ENCODE results near the gene WFIKKN2. TPM values are rescaled to one million over a fixed set of nuclear protein-coding genes. Genes with fewer than 3 reads are reported as not detected.
A peak's percentile ranks its signal among the peaks of the same experiment; 100 is the strongest.
"Not testable (repeated sequence)": the region's sequence is repeated elsewhere in the genome, so short reads cannot be mapped to it uniquely, and the experiment has no call there.

WFIKKN2 gene
- total RNA-seq, 1 donor from 2014 or later, result 0.69 TPM

DNA sequence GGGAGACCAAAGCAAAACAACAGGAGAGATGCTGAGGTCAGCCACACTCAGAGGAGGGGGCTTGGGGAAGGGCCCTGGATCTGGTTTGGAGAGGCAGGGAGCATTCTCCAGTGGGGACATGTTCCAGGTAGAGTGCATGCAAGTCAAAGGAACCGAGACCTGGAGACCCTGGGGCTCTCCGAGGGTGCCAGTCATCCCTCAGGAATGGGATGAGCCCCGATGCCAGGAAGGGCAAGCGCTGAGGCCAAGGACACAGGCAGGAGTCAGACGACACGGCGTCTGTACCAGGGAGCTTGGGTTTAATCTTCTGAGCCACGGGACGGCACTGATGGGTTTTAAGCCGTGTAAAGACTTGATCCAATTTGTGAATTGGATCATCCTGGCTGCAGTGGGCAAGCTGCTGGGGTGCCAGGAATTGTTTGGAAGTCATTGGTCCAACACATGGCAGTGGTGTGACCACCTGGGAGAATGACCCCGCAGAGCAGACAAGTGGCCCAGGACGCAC is 35.1 kb upstream of the WFIKKN2 start:
- H3K9me3 ChIP-seq, result no peaks in the 10 kb centered on the region
- no peak overlapping the region for H3K4me3 ChIP-seq
- no peak for TF ChIP-seq CTCF (IDR thresholded peaks at IDR 0.05)
- DNase-seq (no peak), ATAC-seq (no peak)
- H3K27ac ChIP-seq, result no peak overlapping the region
- H3K4me1 ChIP-seq, result no peaks in the 10 kb centered on the region
- no peaks in the 10 kb centered on the region for H3K36me3 ChIP-seq
- no peaks in the 10 kb centered on the region for H3K27me3 ChIP-seq
- intact Hi-C loops (cut with DNase I), result no loop called here

- Histone ChIP-seq H3K27ac (no peak overlapping the region), H3K27me3 (no peaks in the 10 kb centered on the region), H3K4me1 (no peaks in the 10 kb centered on the region), H3K4me3 (no peak overlapping the region), H3K9me3 (no peaks in the 10 kb centered on the region), H3K36me3 (no peaks in the 10 kb centered on the region)
- DNase-seq (no peak), ATAC-seq (no peak)
- TF ChIP-seq CTCF (IDR thresholded peaks at IDR 0.05), result no peak
- intact Hi-C loops (cut with DNase I), result no loop called here
Observed at GRCh38 chr17:50802609-50803571, 32.5 kb upstream of the WFIKKN2 start.

DNA sequence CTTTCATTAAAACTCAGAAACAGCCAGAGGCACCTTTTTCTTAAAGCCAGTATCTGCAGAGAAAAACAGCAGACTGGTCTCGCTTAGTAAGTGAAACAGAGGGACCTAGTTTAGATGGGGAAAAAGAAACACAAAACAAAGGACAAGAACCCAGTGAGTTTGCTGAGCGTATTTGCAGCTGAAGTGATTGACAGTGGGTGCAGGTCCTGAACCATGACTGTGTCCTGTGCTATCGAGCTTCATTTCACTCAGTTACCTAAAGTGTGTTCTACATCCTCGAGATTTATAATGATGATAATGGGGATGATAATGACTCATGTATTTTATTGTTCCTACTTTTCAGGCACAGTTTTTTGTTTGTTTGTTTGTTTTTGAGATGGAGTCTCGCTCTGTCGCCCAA is 31.7 kb upstream of the WFIKKN2 start:
- DNase-seq (no peak), ATAC-seq (no peak)
- Histone ChIP-seq H3K4me3 (no peak overlapping the region), H3K4me1 (no peaks in the 10 kb centered on the region), H3K27me3 (no peaks in the 10 kb centered on the region), H3K9me3 (no peaks in the 10 kb centered on the region), H3K36me3 (no peaks in the 10 kb centered on the region), H3K27ac (no peak overlapping the region)
- intact Hi-C loops (cut with DNase I), result no loop called here
- no peak for TF ChIP-seq CTCF (IDR thresholded peaks at IDR 0.05)

DNA sequence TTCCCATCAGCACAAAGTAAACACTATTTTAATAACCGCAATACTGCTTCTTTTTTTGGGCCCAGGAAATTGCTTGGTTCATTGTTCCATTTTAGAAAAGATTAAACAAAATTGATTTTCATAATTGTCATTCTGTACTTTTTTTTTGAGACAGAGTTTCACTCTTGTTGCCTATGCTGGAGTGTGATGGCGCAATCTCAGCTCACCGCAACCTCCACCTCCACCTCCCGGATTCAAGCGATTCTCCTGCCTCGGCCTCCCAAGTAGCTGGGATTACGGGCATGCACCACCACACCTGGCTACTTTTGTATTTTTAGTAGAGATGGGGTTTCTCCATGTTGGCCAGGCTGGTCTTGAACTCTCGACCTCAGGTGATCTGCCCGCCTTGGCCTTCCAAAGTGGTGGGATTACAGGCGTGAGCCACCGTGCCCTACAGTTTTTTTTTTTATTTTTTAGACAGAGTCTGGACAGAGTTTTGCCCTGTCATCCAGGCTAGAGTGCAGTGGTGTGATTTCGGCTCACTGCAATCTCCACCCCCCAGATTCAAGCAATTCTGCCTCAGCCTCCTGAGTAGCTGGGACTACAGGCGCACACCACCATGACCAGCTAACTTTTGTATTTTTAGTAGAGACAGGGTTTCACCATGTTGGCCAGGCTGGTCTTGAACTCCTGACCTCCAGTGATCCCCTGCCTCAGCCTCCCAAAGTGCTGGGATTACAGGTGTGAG is 30.5 kb upstream of the WFIKKN2 start:
- H3K27me3 ChIP-seq; intact Hi-C loops (cut with DNase I); H3K4me3 ChIP-seq; ATAC-seq; H3K36me3 ChIP-seq; H3K4me1 ChIP-seq; H3K27ac ChIP-seq; H3K9me3 ChIP-seq; DNase-seq: not testable (repeated sequence)

GRCh38 chr17:50805486-50805885 is 29.9 kb upstream of the WFIKKN2 start:
- no peak for ATAC-seq
- intact Hi-C loops (cut with DNase I), result no loop called here
- no peak for TF ChIP-seq CTCF (IDR thresholded peaks at IDR 0.05)

DNA sequence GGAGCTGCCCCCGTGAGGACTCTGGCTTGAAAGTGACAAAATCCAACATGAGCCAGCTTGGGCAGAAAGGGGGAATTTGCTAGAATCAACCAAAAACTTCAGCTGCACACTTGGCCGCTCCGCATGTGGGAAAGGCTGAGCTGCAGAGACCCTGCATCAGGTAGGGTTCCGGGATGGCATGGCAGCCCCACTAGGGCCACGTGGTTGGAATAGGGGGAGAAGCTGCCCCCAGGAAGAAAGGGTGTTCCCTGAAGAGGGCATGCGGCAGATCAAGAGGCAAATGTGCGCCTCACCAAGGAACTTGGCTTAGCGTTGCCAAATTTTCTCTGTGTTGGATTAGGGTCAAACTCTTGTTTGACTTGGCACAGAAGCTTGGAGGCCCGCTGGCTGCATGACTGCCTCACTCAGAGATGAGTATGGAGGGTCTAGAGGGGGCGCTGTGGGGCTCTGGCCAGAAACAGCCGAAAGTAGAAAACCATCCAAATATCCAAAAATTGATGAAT is 29.2 kb upstream of the WFIKKN2 start:
- Histone ChIP-seq H3K27me3 (no peaks in the 10 kb centered on the region), H3K9me3 (no peaks in the 10 kb centered on the region), H3K27ac (no peak overlapping the region), H3K4me1 (no peaks in the 10 kb centered on the region), H3K36me3 (no peaks in the 10 kb centered on the region), H3K4me3 (no peak overlapping the region)
- TF ChIP-seq CTCF (IDR thresholded peaks at IDR 0.05), result peak; percentile 10
- ATAC-seq (peak; percentile 46), DNase-seq (no peak)
- intact Hi-C loops (cut with DNase I), result no loop called here

More at GRCh38 chr17:50805486-50805885, 29.9 kb upstream of the WFIKKN2 start:
- no peak overlapping the region for H3K27ac ChIP-seq
- no peaks in the 10 kb centered on the region for H3K36me3 ChIP-seq
- H3K9me3 ChIP-seq, result no peaks in the 10 kb centered on the region
- H3K4me1 ChIP-seq, result no peaks in the 10 kb centered on the region
- DNase-seq, result no peak
- no peaks in the 10 kb centered on the region for H3K27me3 ChIP-seq
- no peak overlapping the region for H3K4me3 ChIP-seq

Data from upper lobe of right lung (tissue), 1 donor.